22Rv1 (cell line): Measurements from ENCODE around the gene CEACAM1.

Source experiments
- CTCF ChIP-seq: fragments of 450-650 bp; IDR thresholded peaks from 2 replicates; pipeline ENCODE4 v1.5.1; 2017; ENCODE audit warnings: mild to moderate bottlenecking
- ZFX ChIP-seq: fragments of 450-650 bp; IDR thresholded peaks from 2 replicates; pipeline ENCODE4 v1.6.1; 2017; ENCODE audit warnings: antibody characterized with exemption, borderline replicate concordance

GRCh38 chr19:42466521-42467182 is 61.6 kb downstream of the CEACAM1 start:
- no peak for TF ChIP-seq CTCF
- no peak for TF ChIP-seq ZFX
